CD4-positive, alpha-beta T cell treated with Interleukin-21 for 1 hour (primary cell): ENCODE measurements around the gene NOP56.

Experiments used
- DNase-seq: peaks from one replicate; pipeline ENCODE4 v3.0.0-alpha.2; 2020

The NOP56 gene

GRCh38 chr20:2705931-2706645 is 53.7 kb downstream of the NOP56 start:
- no peak for DNase-seq

- no peak for DNase-seq
Observed at GRCh38 chr20:2706688-2707352, 54.4 kb downstream of the NOP56 start.

GRCh38 chr20:2707353-2708072 is 55.1 kb downstream of the NOP56 start:
- no peak for DNase-seq
